ENCODE results near the gene DDX20. TPM values are rescaled to one million over a fixed set of nuclear protein-coding genes. Genes with fewer than 3 reads are reported as not detected.

DDX20 gene
- polyA plus RNA-seq, 1 of the 3 experiments (the other 2 are of a cell fraction): 3.8 TPM

DNA sequence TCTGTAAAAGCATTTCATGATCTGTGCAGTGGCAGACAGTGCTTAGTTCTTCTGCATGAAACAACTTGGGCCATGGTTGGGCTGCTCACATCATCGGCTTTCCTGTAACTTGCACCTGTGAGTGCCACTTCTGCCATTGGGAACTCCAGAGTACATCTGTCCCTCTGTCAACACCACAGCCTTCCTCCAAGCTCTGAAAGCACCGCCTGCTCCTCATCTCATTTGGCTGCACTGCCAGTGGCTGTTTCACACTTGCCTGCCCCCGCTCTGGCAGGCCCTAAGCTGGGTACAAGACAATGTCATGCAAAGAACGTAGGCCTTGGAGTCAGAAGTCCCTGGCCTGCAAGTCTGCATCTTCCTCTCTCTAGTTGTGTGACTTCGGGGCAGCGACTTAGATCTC, 46.4 kb downstream of the DDX20 start:
- Histone ChIP-seq H2AFZ (ENCODE audit: low read depth) (no peak overlapping the region), H3K4me1 (ENCODE audit: control insufficient read depth in 1 of 2, insufficient read depth in 2 of 2, low read depth in 1 of 2, low read length in 1 of 2) (no peaks in the 10 kb centered on the region), H3K4me3 (ENCODE audit: low read depth in 2 of 2, low read length in 1 of 2) (no peak overlapping the region), H3K4me2 (no peak overlapping the region), H3F3A (replicated peaks; ENCODE audit: insufficient read depth) (no peaks in the 10 kb centered on the region), H3K79me2 (ENCODE audit: insufficient read depth) (no peaks in the 10 kb centered on the region), H3K27me3 (ENCODE audit: insufficient read depth) (peaks cover 19% of the 10 kb centered on the region; the same call in 1 of the 2 replicates), H3K9me2 (no peaks in the 10 kb centered on the region), H3K36me3 (replicated peaks in 1 of 2; ENCODE audit: control insufficient read depth in 1 of 2, insufficient read depth in 2 of 2, low read length in 1 of 2) (no peaks in the 10 kb centered on the region), H3K9me3 (no peaks in the 10 kb centered on the region), H3K27ac (ENCODE audit: low read depth in 2 of 2, low read length in 1 of 2) (no peak overlapping the region), H4K20me1 (ENCODE audit: insufficient read depth) (no peaks in the 10 kb centered on the region), H3K9ac (no peak overlapping the region)
- ChIA-PET CTCF (no interaction called here), POLR2A (no interaction called here)
- no peak for DNase-seq
- 53% methylated on average over 6 of the region's 6 CpGs for WGBS (ENCODE audit: low lambda C conversion rate)
- TF ChIP-seq FOXM1 (IDR thresholded peaks at IDR 0.05; ENCODE audit: low read depth): no peak
- TF ChIP-seq FOXJ3 (CRISPR knock-in tag; IDR thresholded peaks at IDR 0.05): no peak
- no peak for TF ChIP-seq MEF2A (IDR thresholded peaks at IDR 0.05; ENCODE audit: borderline replicate concordance, low read depth)
- TF ChIP-seq SMC3 (IDR thresholded peaks at IDR 0.05; ENCODE audit: low read depth, low read length): no peak
- TF ChIP-seq TEAD4 (IDR thresholded peaks at IDR 0.05; ENCODE audit: borderline replicate concordance, insufficient read depth): no peak
- no peak for TF ChIP-seq NRF1 (IDR thresholded peaks at IDR 0.05; ENCODE audit: low read depth, low read length)
- no peak for TF ChIP-seq IRF3 (IDR thresholded peaks at IDR 0.05; ENCODE audit: low read depth, low read length)
- TF ChIP-seq YY1 (IDR thresholded peaks at IDR 0.05; ENCODE audit: low read depth): no peak
- TF ChIP-seq SIN3A (IDR thresholded peaks at IDR 0.05; ENCODE audit: borderline replicate concordance, low read depth, low read length): no peak
- TF ChIP-seq TAF1 (IDR thresholded peaks at IDR 0.05; ENCODE audit: borderline replicate concordance, low read depth, low read length): no peak
- TF ChIP-seq FOSL2 (IDR thresholded peaks at IDR 0.05; ENCODE audit: borderline replicate concordance, low read depth): no peak

GRCh38 chr1:111802984-111803383, 47.3 kb downstream of the DDX20 start:
- no peaks in the 10 kb centered on the region for H3K36me3 ChIP-seq (replicated peaks in 1 of 2; ENCODE audit: control insufficient read depth in 1 of 2, insufficient read depth in 2 of 2, low read length in 1 of 2)
- no peak overlapping the region for H2AFZ ChIP-seq (ENCODE audit: low read depth)
- no peak overlapping the region for H3K4me2 ChIP-seq
- no peak overlapping the region for H3K9ac ChIP-seq
- no peak overlapping the region for H3K4me3 ChIP-seq (ENCODE audit: low read depth in 2 of 2, low read length in 1 of 2)
- no peaks in the 10 kb centered on the region for H3K9me2 ChIP-seq
- H3K4me1 ChIP-seq (ENCODE audit: control insufficient read depth in 1 of 2, insufficient read depth in 2 of 2, low read depth in 1 of 2, low read length in 1 of 2): no peaks in the 10 kb centered on the region
- no peak overlapping the region for H3K27ac ChIP-seq (ENCODE audit: low read depth in 2 of 2, low read length in 1 of 2)
- H4K20me1 ChIP-seq (ENCODE audit: insufficient read depth): no peaks in the 10 kb centered on the region
- WGBS (ENCODE audit: low lambda C conversion rate): 31% methylated on average over 5 of the region's 5 CpGs
- ChIA-PET CTCF (no interaction called here), POLR2A (no interaction called here)
- H3K27me3 ChIP-seq (ENCODE audit: insufficient read depth): peaks cover 19% of the 10 kb centered on the region; the same call in 1 of the 2 replicates
- no peaks in the 10 kb centered on the region for H3K79me2 ChIP-seq (ENCODE audit: insufficient read depth)
- TF ChIP-seq POLR2AphosphoS5 (IDR thresholded peaks at IDR 0.05; ENCODE audit: low read depth, low read length) (no peak), USF2 (IDR thresholded peaks at IDR 0.05; ENCODE audit: borderline replicate concordance, low read depth, low read length) (no peak), FOSL2 (IDR thresholded peaks at IDR 0.05; ENCODE audit: borderline replicate concordance, low read depth) (no peak), SIN3A (IDR thresholded peaks at IDR 0.05; ENCODE audit: borderline replicate concordance, low read depth, low read length) (no peak)
- TF ChIP-seq, protein P1, sequence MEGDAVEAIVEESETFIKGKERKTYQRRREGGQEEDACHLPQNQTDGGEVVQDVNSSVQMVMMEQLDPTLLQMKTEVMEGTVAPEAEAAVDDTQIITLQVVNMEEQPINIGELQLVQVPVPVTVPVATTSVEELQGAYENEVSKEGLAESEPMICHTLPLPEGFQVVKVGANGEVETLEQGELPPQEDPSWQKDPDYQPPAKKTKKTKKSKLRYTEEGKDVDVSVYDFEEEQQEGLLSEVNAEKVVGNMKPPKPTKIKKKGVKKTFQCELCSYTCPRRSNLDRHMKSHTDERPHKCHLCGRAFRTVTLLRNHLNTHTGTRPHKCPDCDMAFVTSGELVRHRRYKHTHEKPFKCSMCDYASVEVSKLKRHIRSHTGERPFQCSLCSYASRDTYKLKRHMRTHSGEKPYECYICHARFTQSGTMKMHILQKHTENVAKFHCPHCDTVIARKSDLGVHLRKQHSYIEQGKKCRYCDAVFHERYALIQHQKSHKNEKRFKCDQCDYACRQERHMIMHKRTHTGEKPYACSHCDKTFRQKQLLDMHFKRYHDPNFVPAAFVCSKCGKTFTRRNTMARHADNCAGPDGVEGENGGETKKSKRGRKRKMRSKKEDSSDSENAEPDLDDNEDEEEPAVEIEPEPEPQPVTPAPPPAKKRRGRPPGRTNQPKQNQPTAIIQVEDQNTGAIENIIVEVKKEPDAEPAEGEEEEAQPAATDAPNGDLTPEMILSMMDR (IDR thresholded peaks at IDR 0.05): no peak
- H3K9me3 ChIP-seq: no peaks in the 10 kb centered on the region
- H3F3A ChIP-seq (replicated peaks; ENCODE audit: insufficient read depth): no peaks in the 10 kb centered on the region
- DNase-seq: no peak

Measured in SK-N-SH (cell line).